CD14-positive monocyte (primary cell): ENCODE results near the gene SS18L1. TPM values are rescaled to one million over a fixed set of nuclear protein-coding genes. Genes with fewer than 3 reads are reported as not detected.

Experiments used
- DNase-seq, 3 donors: peaks; one replicate each; pipeline ENCODE4 v3.0.0-alpha.2; 2011 to 2022
- H2AFZ ChIP-seq: 2 replicates; pipeline ENCODE4 v1.6.0; 2012; ENCODE audit warnings: mild to moderate bottlenecking, low read depth, low read length, inconsistent platforms; ENCODE audit not compliant: insufficient read depth, poor library complexity, severe bottlenecking
- H3K27ac ChIP-seq, 2 donors: 1 replicate in 1 of 2; 2 replicates in 1 of 2; pipeline ENCODE4 v1.5.1; 2012 to 2013; ENCODE audit warnings: low read length in 2 of 2, control low read depth in 1 of 2, inconsistent platforms in 1 of 2, low read depth in 1 of 2, mild to moderate bottlenecking in 1 of 2
- H3K27me3 ChIP-seq, 2 donors: one replicate each; pipeline versions ENCODE4 v1.6.0 to v1.6.1; 2011 to 2013; ENCODE audit warnings: low read length in 2 of 2; ENCODE audit not compliant: control insufficient read depth in 2 of 2, insufficient read depth in 2 of 2
- H3K36me3 ChIP-seq, 2 donors: replicated peaks in 1 of 2; 1 replicate in 1 of 2; 2 replicates in 1 of 2; pipeline versions ENCODE4 v1.5.1 to v1.6.1; 2012 to 2013; ENCODE audit warnings: low read length in 2 of 2, control low read depth in 1 of 2, inconsistent platforms in 1 of 2, mild to moderate bottlenecking in 1 of 2; ENCODE audit not compliant: insufficient read depth in 2 of 2, control insufficient read depth in 1 of 2
- H3K4me1 ChIP-seq, 2 donors: 1 replicate in 1 of 2; 2 replicates in 1 of 2; pipeline versions ENCODE4 v1.5.1 to v1.6.1; 2012 to 2013; ENCODE audit warnings: low read length in 2 of 2, control low read depth in 1 of 2, inconsistent platforms in 1 of 2, mild to moderate bottlenecking in 1 of 2, moderate library complexity in 1 of 2; ENCODE audit not compliant: insufficient read depth in 2 of 2, control insufficient read depth in 1 of 2
- H3K4me2 ChIP-seq: replicated peaks from 2 replicates; pipeline ENCODE3; 2012; ENCODE audit warnings: low read length, moderate library complexity, mild to moderate bottlenecking; ENCODE audit not compliant: poor library complexity, severe bottlenecking; ENCODE audit errors: extremely low read depth
- H3K4me3 ChIP-seq, 3 experiments: fragments of 200-600 bp in 1 of 3; sonication (generic) in 1 of 3; replicated peaks in 1 of 3; 1 replicate in 2 of 3; 2 replicates in 1 of 3; pipeline ENCODE4 v1.5.1; 2011 to 2013; ENCODE audit warnings: low read length in 3 of 3, mild to moderate bottlenecking in 3 of 3, control low read depth in 2 of 3, low read depth in 2 of 3, inconsistent platforms in 1 of 3, moderate library complexity in 1 of 3
- H3K79me2 ChIP-seq: 2 replicates; pipeline ENCODE4 v1.6.0; 2012; ENCODE audit warnings: mild to moderate bottlenecking, control low read depth, inconsistent platforms, low read length, moderate library complexity; ENCODE audit not compliant: insufficient read depth
- H3K9ac ChIP-seq: 2 replicates; pipeline ENCODE4 v1.6.0; 2017; ENCODE audit warnings: low read length, mild to moderate bottlenecking; ENCODE audit not compliant: insufficient read depth, poor library complexity, severe bottlenecking
- H3K9me3 ChIP-seq, 2 donors: replicated peaks in 1 of 2; 1 replicate in 1 of 2; 2 replicates in 1 of 2; pipeline versions ENCODE4 v1.5.1 to v1.6.1; 2012 to 2013; ENCODE audit warnings: low read length in 2 of 2, control low read depth in 1 of 2; ENCODE audit not compliant: control insufficient read depth in 1 of 2, insufficient read depth in 1 of 2
- H4K20me1 ChIP-seq: 2 replicates; pipeline ENCODE4 v1.6.0; 2012; ENCODE audit warnings: mild to moderate bottlenecking, low read length, control low read depth, moderate library complexity; ENCODE audit not compliant: insufficient read depth
- H3K27ac Mint-ChIP-seq, 7 donors: one replicate each; pipeline ENCODE4 v1.8.0; 2020; ENCODE audit warnings: mild to moderate bottlenecking in 7 of 7, mixed read lengths in 7 of 7, moderate library complexity in 6 of 7, inconsistent platforms in 2 of 7
- H3K27me3 Mint-ChIP-seq, 3 donors: one replicate each; pipeline ENCODE4 v1.8.0; 2021 to 2022; ENCODE audit warnings: low read depth in 3 of 3, mild to moderate bottlenecking in 3 of 3, mixed read lengths in 3 of 3, moderate library complexity in 3 of 3, inconsistent platforms in 1 of 3
- H3K36me3 Mint-ChIP-seq, 2 donors: one replicate each; pipeline ENCODE4 v1.8.0; 2020; ENCODE audit warnings: mixed read lengths in 2 of 2, inconsistent platforms in 1 of 2, mild to moderate bottlenecking in 1 of 2
- H3K4me1 Mint-ChIP-seq: one replicate; pipeline ENCODE4 v1.8.0; 2020; ENCODE audit warnings: mild to moderate bottlenecking, mixed read lengths
- H3K4me3 Mint-ChIP-seq, 2 donors: one replicate each; pipeline ENCODE4 v1.8.0; 2020; ENCODE audit warnings: mild to moderate bottlenecking in 2 of 2, mixed read lengths in 2 of 2, moderate library complexity in 1 of 2
- H3K9me3 Mint-ChIP-seq, 7 donors: one replicate each; pipeline ENCODE4 v1.8.0; 2020 to 2022; ENCODE audit warnings: mixed read lengths in 7 of 7, mild to moderate bottlenecking in 6 of 7, moderate library complexity in 6 of 7, inconsistent platforms in 2 of 7
- WGBS: methylation state at CpG from one replicate; pipeline ENCODE4 v1.1.5; 2013; ENCODE audit warnings: missing lambda C conversion rate; ENCODE audit not compliant: insufficient coverage; 5-methylcytosine and 5-hydroxymethylcytosine counted together
- intact Hi-C, 2 donors: fragments of 100-400 bp; cut with micrococcal nuclease; formaldehyde crosslinking; loops; one replicate each; pipeline versions ENCODE4 v1.15.0 to v1.15.1; 2023
- polyA plus RNA-seq, 3 donors: library from polyadenylated mRNA; depleted of rRNA in 1 of 3; unstranded in 2 of 3; stranded (reverse) in 1 of 3; fragments of 300-500 nt in 2 of 3; fragments of >200 nt in 1 of 3; fragmentation: Illumina TruSeq in 2 of 3; gene quantifications; 1 replicate in 2 of 3; 2 replicates in 1 of 3; pipeline ENCODE4 v1.2.3, GENCODE V29; 2012 to 2021
- TF ChIP-seq, protein P1 (sequence below): fragments of 200-600 bp; IDR thresholded peaks from one replicate; pipeline ENCODE4 v1.8.0; 2022; ENCODE audit warnings: antibody characterized with exemption, mild to moderate bottlenecking

The SS18L1 gene
- polyA plus RNA-seq, 3 donors = 0.75 to 16.5 (median 1.1) TPM

DNA sequence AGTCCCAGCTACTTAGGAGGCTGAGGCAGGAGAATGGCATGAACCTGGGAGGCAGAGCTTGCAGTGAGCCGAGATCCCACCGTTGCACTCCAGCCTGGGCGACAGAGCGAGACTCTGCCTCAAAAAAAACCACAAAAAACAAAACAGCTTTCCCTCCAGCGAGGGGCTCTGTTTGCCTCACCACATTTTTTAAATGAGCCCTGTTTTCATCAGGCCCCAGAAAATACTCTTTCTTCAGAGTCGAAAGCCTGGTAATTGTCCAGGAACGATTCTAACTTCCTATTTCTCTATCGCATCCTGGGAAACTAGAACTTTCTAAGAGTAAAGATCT is 51.5 kb downstream of the SS18L1 start:
- Mint-ChIP-seq H3K9me3 (no peaks in the 10 kb centered on the region), H3K4me1 (no peaks in the 10 kb centered on the region), H3K27me3 (peaks cover 0 to 5% (median 1%) of the 10 kb centered on the region in 3 donors), H3K36me3 (peaks cover 51 to 78% of the 10 kb centered on the region in 2 donors), H3K27ac (peak overlapping the region in 1 of 7 donors; percentile 20), H3K4me3 (no peak overlapping the region)
- Histone ChIP-seq H3K36me3 (peaks cover 51 to 91% of the 10 kb centered on the region in 2 donors), H3K79me2 (peaks cover 13% of the 10 kb centered on the region), H3K4me1 (no peaks in the 10 kb centered on the region), H3K9me3 (no peaks in the 10 kb centered on the region), H3K4me3 (no peak overlapping the region), H3K27me3 (no peaks in the 10 kb centered on the region), H2AFZ (no peak overlapping the region), H3K9ac (no peak overlapping the region), H3K27ac (no peak overlapping the region), H4K20me1 (peaks cover 28% of the 10 kb centered on the region), H3K4me2 (no peak overlapping the region)
- WGBS = 80% methylated on average over 1 of the region's 8 CpGs
- TF ChIP-seq, protein P1, sequence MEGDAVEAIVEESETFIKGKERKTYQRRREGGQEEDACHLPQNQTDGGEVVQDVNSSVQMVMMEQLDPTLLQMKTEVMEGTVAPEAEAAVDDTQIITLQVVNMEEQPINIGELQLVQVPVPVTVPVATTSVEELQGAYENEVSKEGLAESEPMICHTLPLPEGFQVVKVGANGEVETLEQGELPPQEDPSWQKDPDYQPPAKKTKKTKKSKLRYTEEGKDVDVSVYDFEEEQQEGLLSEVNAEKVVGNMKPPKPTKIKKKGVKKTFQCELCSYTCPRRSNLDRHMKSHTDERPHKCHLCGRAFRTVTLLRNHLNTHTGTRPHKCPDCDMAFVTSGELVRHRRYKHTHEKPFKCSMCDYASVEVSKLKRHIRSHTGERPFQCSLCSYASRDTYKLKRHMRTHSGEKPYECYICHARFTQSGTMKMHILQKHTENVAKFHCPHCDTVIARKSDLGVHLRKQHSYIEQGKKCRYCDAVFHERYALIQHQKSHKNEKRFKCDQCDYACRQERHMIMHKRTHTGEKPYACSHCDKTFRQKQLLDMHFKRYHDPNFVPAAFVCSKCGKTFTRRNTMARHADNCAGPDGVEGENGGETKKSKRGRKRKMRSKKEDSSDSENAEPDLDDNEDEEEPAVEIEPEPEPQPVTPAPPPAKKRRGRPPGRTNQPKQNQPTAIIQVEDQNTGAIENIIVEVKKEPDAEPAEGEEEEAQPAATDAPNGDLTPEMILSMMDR = no peak
- no peak for DNase-seq
- intact Hi-C loops = no loop called here

DNA sequence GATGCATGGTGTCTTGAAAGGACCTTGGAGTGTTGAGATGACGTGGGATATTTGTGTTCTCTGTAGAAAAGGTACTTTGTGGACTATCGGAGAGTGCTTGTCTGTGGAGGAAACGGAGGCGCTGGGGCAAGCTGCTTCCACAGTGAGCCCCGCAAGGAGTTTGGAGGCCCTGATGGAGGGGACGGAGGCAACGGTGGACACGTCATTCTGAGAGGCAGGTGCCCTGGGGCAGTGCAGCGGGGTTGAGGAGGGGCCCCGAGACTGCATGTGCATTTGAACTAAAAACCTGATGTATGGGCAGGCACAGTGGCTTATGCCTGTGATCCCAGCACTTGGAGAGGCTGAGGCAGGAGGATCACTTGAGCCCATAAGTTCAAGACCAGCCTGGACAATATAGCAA is 52.2 kb downstream of the SS18L1 start:
- H3K27ac Mint-ChIP-seq = peak overlapping the region in 1 of 7 donors; percentile 54
- Histone ChIP-seq H3K36me3 (peaks cover 51 to 91% of the 10 kb centered on the region in 2 donors), H3K4me2 (no peak overlapping the region), H2AFZ (no peak overlapping the region), H3K79me2 (peaks cover 13% of the 10 kb centered on the region), H3K27me3 (no peaks in the 10 kb centered on the region), H3K4me3 (no peak overlapping the region), H4K20me1 (peaks cover 24% of the 10 kb centered on the region), H3K4me1 (no peaks in the 10 kb centered on the region), H3K9ac (no peak overlapping the region), H3K9me3 (no peaks in the 10 kb centered on the region), H3K27ac (no peak overlapping the region)
- peaks cover 52 to 78% of the 10 kb centered on the region in 2 donors for H3K36me3 Mint-ChIP-seq
- 97% methylated on average over 10 of the region's 10 CpGs for WGBS
- no peak overlapping the region for H3K4me3 Mint-ChIP-seq
- no peaks in the 10 kb centered on the region for H3K4me1 Mint-ChIP-seq
- no peaks in the 10 kb centered on the region for H3K9me3 Mint-ChIP-seq
- intact Hi-C loops = no loop called here
- TF ChIP-seq, protein P1 = no peak
- DNase-seq = no peak
- peaks cover 0 to 5% (median under 1%) of the 10 kb centered on the region in 3 donors for H3K27me3 Mint-ChIP-seq
